ENCODE measurements around the gene CFAP119.

DNA sequence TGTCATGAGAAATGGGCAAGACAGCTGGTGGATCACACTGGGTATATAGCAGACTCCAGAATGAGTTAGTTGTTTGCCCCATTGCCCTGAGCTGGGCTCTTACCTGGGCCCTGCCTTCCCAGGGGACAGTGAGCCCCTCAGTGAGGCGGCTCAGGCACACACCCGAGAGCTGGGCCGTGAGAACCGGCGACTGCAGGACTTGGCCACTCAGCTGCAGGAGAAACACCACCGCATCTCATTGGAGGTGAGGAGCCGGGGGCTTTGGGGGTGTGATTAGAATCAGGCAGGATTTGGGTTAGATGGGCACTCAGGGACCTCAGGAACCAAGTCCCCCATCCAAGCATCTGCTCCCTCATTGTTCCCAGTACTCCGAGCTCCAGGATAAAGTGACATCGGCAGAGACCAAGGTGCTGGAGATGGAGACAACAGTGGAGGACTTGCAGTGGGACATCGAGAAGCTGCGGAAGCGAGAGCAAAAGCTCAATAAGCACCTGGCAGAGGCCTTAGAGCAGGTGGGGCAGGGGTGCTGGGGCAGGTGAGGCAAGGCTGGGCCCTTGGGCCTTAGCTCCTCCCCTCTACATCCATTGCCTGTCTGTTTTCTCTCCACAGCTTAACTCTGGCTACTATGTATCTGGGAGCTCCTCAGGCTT lies 3.1 kb upstream of the CFAP119 start:
- TF ChIP-seq, protein P1, sequence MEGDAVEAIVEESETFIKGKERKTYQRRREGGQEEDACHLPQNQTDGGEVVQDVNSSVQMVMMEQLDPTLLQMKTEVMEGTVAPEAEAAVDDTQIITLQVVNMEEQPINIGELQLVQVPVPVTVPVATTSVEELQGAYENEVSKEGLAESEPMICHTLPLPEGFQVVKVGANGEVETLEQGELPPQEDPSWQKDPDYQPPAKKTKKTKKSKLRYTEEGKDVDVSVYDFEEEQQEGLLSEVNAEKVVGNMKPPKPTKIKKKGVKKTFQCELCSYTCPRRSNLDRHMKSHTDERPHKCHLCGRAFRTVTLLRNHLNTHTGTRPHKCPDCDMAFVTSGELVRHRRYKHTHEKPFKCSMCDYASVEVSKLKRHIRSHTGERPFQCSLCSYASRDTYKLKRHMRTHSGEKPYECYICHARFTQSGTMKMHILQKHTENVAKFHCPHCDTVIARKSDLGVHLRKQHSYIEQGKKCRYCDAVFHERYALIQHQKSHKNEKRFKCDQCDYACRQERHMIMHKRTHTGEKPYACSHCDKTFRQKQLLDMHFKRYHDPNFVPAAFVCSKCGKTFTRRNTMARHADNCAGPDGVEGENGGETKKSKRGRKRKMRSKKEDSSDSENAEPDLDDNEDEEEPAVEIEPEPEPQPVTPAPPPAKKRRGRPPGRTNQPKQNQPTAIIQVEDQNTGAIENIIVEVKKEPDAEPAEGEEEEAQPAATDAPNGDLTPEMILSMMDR (IDR thresholded peaks at IDR 0.05) = no peak
- TF ChIP-seq EP300 (IDR thresholded peaks at IDR 0.05) = no peak

All from esophagus muscularis mucosa (tissue), 3 donors.